NCI-H69 (cell line): ENCODE measurements around the gene GLP2R.

Experiments used
- DNase-seq: peaks from one replicate; lab custom pipeline; 2025; lab: John Stamatoyannopoulos, UW

Gene GLP2R

DNA sequence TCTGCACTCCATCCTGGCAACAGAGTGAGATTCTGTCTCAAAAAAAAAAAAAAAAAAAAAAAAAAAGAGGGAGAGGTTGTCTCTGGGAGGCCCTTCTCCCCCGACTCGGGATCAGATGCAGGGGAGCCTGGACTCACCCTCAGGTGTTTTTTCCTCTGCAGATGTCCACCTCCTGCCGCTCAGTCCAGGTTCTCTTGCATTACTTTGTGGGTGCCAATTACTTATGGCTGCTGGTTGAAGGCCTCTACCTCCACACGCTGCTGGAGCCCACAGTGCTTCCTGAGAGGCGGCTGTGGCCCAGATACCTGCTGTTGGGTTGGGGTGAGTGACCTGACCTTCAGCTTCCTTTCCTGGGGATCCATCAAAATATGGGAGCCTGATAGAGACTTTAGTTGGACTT lies 34.1 kb downstream of the GLP2R start:
- DNase-seq: no peak

DNA sequence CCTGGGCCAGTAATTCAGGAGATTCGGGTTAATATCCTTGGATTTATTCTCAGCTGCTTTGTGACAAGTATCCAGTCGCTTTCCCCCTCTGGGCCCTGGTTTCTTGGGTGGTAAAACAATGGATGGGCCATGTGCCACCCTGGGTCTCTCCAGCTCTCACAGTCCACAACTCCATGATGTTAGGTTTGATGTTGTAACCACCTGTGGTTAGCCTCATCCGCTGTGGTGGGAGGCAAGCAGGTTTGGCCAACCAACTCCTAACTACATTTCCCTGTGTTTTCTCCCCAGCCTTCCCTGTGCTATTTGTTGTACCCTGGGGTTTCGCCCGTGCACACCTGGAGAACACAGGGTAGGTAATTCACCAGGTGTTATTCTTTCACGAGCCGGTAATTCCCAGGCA lies 35.1 kb downstream of the GLP2R start:
- DNase-seq: no peak

DNA sequence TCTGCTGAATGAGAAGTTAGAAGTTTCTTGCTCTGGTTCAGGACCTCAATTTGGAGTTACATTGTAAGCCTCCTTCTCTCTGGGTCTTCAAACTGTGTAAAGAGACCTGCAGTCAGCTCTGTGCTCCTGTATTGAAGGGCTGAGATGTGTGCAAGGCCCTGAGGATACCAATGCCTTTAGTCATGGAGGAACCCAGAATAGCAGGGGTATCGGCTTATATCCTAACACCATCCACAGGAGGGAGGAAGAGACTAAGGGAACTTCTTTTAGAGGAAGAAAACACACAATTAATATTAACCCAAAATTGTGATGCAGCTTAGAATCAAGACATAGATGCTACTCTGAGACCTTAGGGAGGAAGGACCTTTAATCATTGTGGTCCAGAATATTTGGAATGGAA lies 36.5 kb downstream of the GLP2R start:
- no peak for DNase-seq

DNA sequence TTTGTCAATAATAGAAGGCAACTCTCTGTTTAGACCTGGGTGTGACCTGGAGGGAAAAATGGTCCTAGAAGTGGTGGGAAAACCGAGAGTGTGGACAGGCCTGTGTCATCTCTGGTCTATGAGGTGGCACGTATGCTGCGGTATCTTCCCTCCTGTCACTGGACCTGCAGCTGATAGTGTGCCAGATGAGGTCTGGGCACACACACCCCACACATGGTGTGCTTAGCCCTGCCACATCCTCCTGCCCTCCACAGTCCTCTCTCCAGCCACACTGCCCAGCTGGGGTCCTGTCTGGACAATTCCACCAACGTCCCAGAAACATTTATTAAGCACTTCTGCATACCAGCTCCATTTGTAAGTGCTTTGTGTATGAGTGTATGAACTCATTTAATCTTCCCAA lies 37.2 kb downstream of the GLP2R start:
- DNase-seq: no peak

DNA sequence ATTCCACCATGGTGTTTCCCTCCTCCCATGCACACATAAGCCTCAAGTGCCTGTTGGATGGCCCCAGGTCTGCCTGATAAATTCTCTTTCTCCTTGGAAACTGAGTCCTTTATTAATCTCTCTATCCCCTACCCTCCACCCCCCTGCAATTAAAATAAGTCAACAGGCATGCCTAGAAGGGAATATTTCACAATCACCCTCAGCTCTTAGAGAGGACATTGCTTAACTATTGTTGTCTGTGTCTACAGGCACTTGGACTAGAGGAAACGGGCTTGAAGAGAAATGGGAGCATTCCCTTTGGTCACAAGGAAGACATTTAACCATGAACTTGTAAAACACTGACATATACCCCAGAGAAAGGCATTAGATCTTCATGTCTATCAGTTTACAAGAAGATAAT lies 39.9 kb downstream of the GLP2R start:
- DNase-seq: no peak

DNA sequence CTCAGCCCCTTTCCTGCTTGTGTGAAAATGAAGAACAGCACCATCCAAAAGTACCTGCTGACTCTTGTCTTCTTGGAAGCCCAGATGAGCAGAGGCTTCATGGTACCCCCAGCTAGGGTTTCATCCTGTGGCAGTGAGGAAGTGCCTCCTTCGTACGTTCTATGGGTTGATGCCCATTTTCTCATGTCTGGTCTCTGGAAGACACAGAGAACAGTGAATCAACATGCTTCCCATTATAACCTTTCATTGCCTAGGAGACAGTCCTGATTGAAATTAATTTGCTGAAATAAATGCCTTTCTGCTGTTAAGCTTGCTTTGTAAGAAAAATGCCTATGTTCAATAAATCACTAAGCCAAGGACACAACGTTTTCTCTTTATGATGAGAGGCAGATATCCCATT lies 42.8 kb downstream of the GLP2R start:
- no peak for DNase-seq

GRCh38 chr17:9872852-9873251 lies 47.1 kb downstream of the GLP2R start:
- no peak for DNase-seq

GRCh38 chr17:9874722-9875121 lies 49.0 kb downstream of the GLP2R start:
- no peak for DNase-seq

- DNase-seq: no peak
Measured at GRCh38 chr17:9875441-9875840, 49.7 kb downstream of the GLP2R start.

DNA sequence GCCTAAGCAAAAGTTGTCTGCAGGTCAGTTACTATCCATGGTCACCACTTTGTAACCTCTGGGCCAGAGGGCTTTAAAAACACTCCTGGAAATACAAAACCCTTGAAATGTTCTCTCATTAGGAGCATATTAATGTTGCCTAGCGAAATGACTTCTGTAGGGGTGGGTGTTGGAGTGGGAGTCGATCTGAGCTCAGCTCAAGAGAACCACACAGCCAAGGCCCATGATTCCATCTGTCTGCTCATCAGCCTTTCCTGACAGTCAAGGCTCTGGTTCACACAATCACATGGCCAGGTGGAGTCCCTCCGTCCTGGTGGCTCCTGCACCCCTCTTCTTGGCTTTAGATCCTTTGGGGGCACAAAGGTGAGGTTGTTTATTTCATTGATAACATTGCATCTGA lies 52.6 kb downstream of the GLP2R start:
- DNase-seq: no peak

- DNase-seq: no peak
Measured at GRCh38 chr17:9878786-9879525, 53.2 kb downstream of the GLP2R start.

GRCh38 chr17:9880582-9880999 lies 54.9 kb downstream of the GLP2R start:
- no peak for DNase-seq

DNA sequence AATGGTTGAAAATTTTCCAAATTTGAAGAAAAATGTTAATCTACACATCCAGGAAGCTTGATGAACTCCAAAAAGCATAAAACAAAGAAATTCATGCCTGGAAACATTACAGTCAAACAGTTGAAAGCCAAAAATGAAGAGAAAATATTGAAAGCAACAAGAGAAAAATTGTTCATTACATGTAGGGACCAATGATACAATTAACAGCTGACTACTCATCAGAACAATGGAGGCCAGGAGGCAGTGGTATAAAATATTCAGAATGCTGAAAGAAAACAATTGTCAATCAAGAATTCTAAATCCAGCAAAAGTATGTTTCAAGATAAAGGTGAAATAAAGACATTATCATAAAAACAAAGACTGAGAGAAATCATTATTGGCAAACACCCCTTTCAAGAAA lies 57.7 kb downstream of the GLP2R start:
- no peak for DNase-seq

GRCh38 chr17:9886141-9886930 lies 60.6 kb downstream of the GLP2R start:
- DNase-seq: no peak

DNA sequence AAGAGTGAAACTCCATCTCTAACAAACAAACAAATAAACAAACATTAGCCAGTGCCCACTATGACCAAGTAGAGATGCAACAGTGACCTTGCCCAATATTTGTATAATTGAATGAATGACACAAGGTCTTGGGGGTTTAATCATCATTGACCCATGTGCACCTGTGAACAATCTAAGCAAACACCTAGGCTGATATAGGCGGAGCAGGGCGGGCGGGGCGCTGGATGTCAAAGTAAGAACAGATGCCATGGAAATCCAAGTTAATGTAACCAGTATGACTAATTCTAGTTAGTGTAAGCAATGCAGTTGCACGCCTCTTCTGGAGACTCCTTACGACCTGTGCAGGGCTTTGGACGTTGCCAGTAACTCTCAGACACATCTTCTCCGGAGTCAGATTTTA lies 61.8 kb downstream of the GLP2R start:
- no peak for DNase-seq

- no peak for DNase-seq
Measured at GRCh38 chr17:9890124-9890523, 64.4 kb downstream of the GLP2R start.

- no peak for DNase-seq
Measured at GRCh38 chr17:9893411-9894012, 67.8 kb downstream of the GLP2R start.

- DNase-seq: no peak
Measured at GRCh38 chr17:9894231-9894630, 68.5 kb downstream of the GLP2R start.

DNA sequence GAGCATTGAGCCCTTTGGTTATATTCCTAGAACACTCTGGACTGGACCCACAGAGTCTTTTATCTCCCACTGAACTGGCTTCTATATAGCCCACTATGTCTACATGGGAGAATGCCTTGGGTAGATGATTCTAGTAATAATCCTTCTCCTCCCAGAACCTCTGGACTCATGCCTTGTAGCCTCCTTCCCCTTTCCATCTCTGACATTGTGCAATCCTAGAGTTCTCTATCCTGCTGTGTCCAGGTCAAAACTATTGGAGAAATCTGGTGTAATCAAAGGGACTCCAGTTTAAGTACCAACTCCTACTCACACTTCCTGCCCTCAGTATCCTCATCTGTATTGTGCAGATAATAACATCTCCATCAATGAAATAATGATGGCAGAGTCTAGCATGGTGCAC lies 70.2 kb downstream of the GLP2R start:
- no peak for DNase-seq

DNA sequence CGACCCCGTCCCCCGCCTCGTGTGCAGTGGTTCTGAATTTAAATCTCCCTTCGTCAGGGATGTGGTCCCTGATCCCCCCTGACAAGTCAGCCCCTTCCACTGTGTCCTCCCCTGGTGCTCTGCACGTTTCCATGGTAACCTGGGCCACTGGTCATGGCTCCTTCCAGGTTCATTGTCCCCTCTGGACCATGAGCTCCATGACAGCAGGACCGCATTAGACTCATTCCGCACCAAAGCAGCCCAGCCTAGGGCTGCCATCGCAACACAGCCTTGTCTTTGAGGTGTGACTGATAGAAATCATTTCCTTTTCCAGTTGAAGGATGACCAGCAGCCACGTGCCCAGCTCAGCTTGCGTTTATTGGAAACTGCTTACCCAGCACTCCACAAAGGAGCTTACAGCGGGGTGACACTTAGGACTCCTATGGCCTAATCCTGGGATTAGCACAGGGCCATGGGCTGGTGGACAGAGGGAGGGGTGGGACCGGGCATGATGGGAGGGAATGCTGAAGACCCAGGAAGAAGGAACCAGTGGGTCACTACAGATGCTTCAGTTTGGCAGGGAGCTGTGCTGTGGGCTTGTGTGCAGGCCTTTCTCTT lies 71.7 kb downstream of the GLP2R start:
- DNase-seq: no peak

DNA sequence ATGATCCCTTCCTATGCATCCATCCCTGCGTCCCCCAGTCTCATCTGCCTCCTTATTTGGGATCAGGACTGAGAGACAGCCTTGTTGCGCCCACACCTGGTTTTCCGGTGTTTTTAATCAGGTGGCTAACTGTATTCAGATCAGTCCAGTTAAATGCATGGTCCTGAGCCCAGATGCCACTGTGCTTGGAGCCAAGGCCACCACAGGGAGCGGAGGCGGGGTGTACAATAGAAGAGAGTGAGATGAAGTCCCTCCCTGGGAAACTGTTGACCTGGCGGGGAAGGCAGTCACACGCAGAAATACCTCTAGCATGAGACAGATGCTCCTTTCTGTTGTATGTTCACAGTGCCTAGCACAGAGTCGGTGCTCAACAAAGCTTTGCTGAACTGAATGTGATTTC lies 73.1 kb downstream of the GLP2R start:
- no peak for DNase-seq

DNA sequence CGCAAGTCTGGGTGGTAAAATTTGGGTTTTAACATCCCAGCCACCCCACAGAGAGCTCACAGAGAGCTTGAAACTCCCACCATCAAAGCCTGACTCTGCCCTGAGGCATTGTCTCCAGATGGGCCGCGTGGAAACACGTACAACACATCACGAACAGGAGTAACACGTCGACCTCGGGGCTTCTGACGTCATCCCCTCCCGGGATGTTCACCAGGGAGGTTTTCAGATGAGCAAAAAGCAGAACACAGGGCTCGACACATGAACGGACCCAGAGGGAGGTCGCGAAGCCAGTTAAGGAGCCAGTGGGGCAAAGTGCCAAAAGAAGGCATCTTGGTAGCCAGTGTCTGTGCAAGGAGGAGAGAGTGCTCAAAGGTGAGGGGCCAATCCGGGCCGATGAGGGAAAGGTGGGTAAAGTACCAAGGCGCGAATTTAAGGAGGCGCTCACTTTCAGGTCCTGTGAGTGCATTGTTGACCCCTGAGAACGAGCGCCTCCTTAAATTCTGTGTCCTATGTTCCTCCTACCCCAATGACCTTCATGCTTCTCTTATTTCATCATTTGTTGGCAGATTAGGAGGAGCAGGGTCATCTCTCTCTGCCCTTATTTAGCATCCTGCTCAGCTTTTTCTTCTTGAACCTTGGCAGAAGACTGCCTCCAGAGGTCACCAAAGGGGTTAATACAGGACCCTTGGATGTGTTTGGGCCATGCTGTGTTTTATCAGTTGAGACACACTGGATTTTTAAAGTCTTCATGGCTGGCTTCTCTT lies 73.7 kb downstream of the GLP2R start:
- no peak for DNase-seq
